GM23248 (cell line): ENCODE results near the gene ADCK2. TPM values are rescaled to one million over a fixed set of nuclear protein-coding genes. Genes with fewer than 3 reads are reported as not detected.

Experiments used
- DNase-seq: peaks from one replicate; pipeline ENCODE4 v3.0.0-alpha.2; 2015
- H2AFZ ChIP-seq: fragments of 200-600 bp; sonication (generic); 2 replicates; pipeline ENCODE4 v1.6.1; 2016; ENCODE audit warnings: antibody characterized with exemption
- H3F3A ChIP-seq: fragments of 200-600 bp; sonication (generic); 2 replicates; pipeline ENCODE4 v1.6.1; 2016; ENCODE audit warnings: mild to moderate bottlenecking, antibody characterized with exemption, mixed run types; ENCODE audit not compliant: insufficient read depth
- H3K27ac ChIP-seq: fragments of 200-600 bp; sonication (generic); 2 replicates; pipeline ENCODE4 v1.5.1; 2016; ENCODE audit warnings: mild to moderate bottlenecking
- H3K27me3 ChIP-seq: fragments of 200-600 bp; sonication (generic); replicated peaks from 2 replicates; pipeline ENCODE4 v1.6.1; 2016; ENCODE audit warnings: mild to moderate bottlenecking; ENCODE audit not compliant: insufficient read depth
- H3K36me3 ChIP-seq: fragments of 200-600 bp; sonication (generic); 2 replicates; pipeline ENCODE4 v1.6.1; 2016; ENCODE audit warnings: low read depth, mild to moderate bottlenecking
- H3K4me1 ChIP-seq: fragments of 200-600 bp; sonication (generic); 2 replicates; pipeline ENCODE4 v1.6.1; 2016; ENCODE audit warnings: mild to moderate bottlenecking; ENCODE audit not compliant: insufficient read depth
- H3K4me2 ChIP-seq: fragments of 200-600 bp; sonication (generic); one replicate; pipeline ENCODE4 v1.6.1; 2016; ENCODE audit warnings: mild to moderate bottlenecking; ENCODE audit not compliant: unreplicated experiment
- H3K4me3 ChIP-seq: fragments of 200-600 bp; sonication (generic); 2 replicates; pipeline ENCODE4 v1.5.1; 2016; ENCODE audit warnings: mild to moderate bottlenecking
- H3K79me2 ChIP-seq: fragments of 200-600 bp; sonication (generic); 2 replicates; pipeline ENCODE4 v1.6.1; 2016; ENCODE audit warnings: mild to moderate bottlenecking; ENCODE audit not compliant: insufficient read depth
- H3K9ac ChIP-seq: fragments of 200-600 bp; sonication (generic); 2 replicates; pipeline ENCODE4 v1.6.1; 2016; ENCODE audit warnings: mild to moderate bottlenecking
- H3K9me2 ChIP-seq: fragments of 200-600 bp; sonication (generic); 2 replicates; pipeline ENCODE4 v1.6.1; 2016; ENCODE audit warnings: mixed run types, mild to moderate bottlenecking, moderate library complexity; ENCODE audit not compliant: insufficient read depth
- H3K9me3 ChIP-seq: fragments of 200-600 bp; sonication (generic); one replicate; pipeline ENCODE4 v1.6.1; 2017; ENCODE audit warnings: low read depth
- H4K20me1 ChIP-seq: fragments of 200-600 bp; sonication (generic); 2 replicates; pipeline ENCODE4 v1.6.0; 2016; ENCODE audit not compliant: insufficient read depth
- EZH2 ChIP-seq: fragments of 200-600 bp; sonication (generic); IDR thresholded peaks from 2 replicates; pipeline ENCODE4 v1.6.1; 2018; ENCODE audit warnings: antibody characterized with exemption, mild to moderate bottlenecking; ENCODE audit not compliant: insufficient read depth, poor library complexity, severe bottlenecking
- EZH2phosphoT487 ChIP-seq: fragments of 200-600 bp; sonication (generic); IDR thresholded peaks from 2 replicates; pipeline ENCODE4 v1.6.1; 2018; ENCODE audit warnings: antibody characterized with exemption, moderate library complexity, mild to moderate bottlenecking, low read depth; ENCODE audit not compliant: insufficient read depth
- WGBS, 2 experiments: methylation state at CpG; one replicate each; pipeline ENCODE4 v1.1.6; 2015 to 2017; ENCODE audit warnings: low lambda C conversion rate in 2 of 2, low coverage in 1 of 2; ENCODE audit errors: missing lambda C conversion rate in 2 of 2; 5-methylcytosine and 5-hydroxymethylcytosine counted together
- in situ Hi-C: fragments of 300-500 bp; cut with MboI; formaldehyde crosslinking; loops from 2 replicates; pipeline ENCODE4 v1.15.0; 2020
- polyA plus RNA-seq: library from polyadenylated mRNA; unstranded; fragments of >200 nt; fragmentation: Nextera tagmentation; extraction: Ambion mirVana; gene quantifications from 2 replicates; pipeline ENCODE4 v1.2.1, GENCODE V29; 2016
- total RNA-seq: library from RNA; depleted of rRNA; stranded (reverse); fragments of >200 nt; shearing (Covaris generic); gene quantifications from 2 replicates; pipeline ENCODE4 v1.2.3, GENCODE V29; 2014

ADCK2 gene
- total and polyA plus RNA-seq, 2 experiments from 2014 or later, result 10.0 to 27.1 TPM

GRCh38 chr7:140677496-140677895, 4.8 kb downstream of the ADCK2 start:
- no peaks in the 10 kb centered on the region for H3K9me3 ChIP-seq
- TF ChIP-seq EZH2 (no peak), EZH2phosphoT487 (no peak)
- no peak overlapping the region for H2AFZ ChIP-seq
- peaks cover 12% of the 10 kb centered on the region; the same call in 1 of the 2 replicates for H3F3A ChIP-seq
- H3K4me2 ChIP-seq, result no peak overlapping the region
- in situ Hi-C loops, result no loop called here
- WGBS, 2 experiments, result 86 to 88% methylated on average over 3 of the region's 3 CpGs
- no peaks in the 10 kb centered on the region for H3K27me3 ChIP-seq
- no peaks in the 10 kb centered on the region for H4K20me1 ChIP-seq
- H3K4me1 ChIP-seq, result peaks cover 12% of the 10 kb centered on the region
- no peak overlapping the region for H3K27ac ChIP-seq
- H3K9ac ChIP-seq, result no peak overlapping the region
- H3K4me3 ChIP-seq, result no peak overlapping the region
- DNase-seq, result no peak
- H3K79me2 ChIP-seq, result no peaks in the 10 kb centered on the region
- no peaks in the 10 kb centered on the region for H3K9me2 ChIP-seq
- no peaks in the 10 kb centered on the region for H3K36me3 ChIP-seq

GRCh38 chr7:140678081-140678815, 5.5 kb downstream of the ADCK2 start:
- no peak for TF ChIP-seq EZH2
- H4K20me1 ChIP-seq, result no peaks in the 10 kb centered on the region
- 94 to 95% methylated on average over 20 of the region's 20 CpGs for WGBS, 2 experiments

GRCh38 chr7:140678816-140679130, 6.0 kb downstream of the ADCK2 start:
- Histone ChIP-seq H3K9ac (no peak overlapping the region), H3K79me2 (no peaks in the 10 kb centered on the region), H3K9me2 (no peaks in the 10 kb centered on the region), H3K27ac (no peak overlapping the region), H3K9me3 (no peaks in the 10 kb centered on the region), H3K4me3 (no peak overlapping the region), H3K36me3 (no peaks in the 10 kb centered on the region), H3F3A (peaks cover 12% of the 10 kb centered on the region; the same call in 1 of the 2 replicates), H3K4me1 (peaks cover 12% of the 10 kb centered on the region), H3K27me3 (no peaks in the 10 kb centered on the region), H2AFZ (no peak overlapping the region), H3K4me2 (no peak overlapping the region), H4K20me1 (no peaks in the 10 kb centered on the region)
- DNase-seq, result no peak
- WGBS, 2 experiments, result 91 to 92% methylated on average over 7 of the region's 7 CpGs
- in situ Hi-C loops, result no loop called here
- no peak for TF ChIP-seq EZH2phosphoT487
- TF ChIP-seq EZH2, result no peak

More at GRCh38 chr7:140678081-140678815, 5.5 kb downstream of the ADCK2 start:
- in situ Hi-C loops, result no loop called here
- Histone ChIP-seq H3K4me1 (peaks cover 12% of the 10 kb centered on the region), H3K4me2 (no peak overlapping the region), H3K27ac (no peak overlapping the region), H3K9me3 (no peaks in the 10 kb centered on the region), H3K36me3 (no peaks in the 10 kb centered on the region), H3K9me2 (no peaks in the 10 kb centered on the region), H3K4me3 (no peak overlapping the region), H3K9ac (no peak overlapping the region), H2AFZ (no peak overlapping the region), H3F3A (peaks cover 12% of the 10 kb centered on the region; the same call in 1 of the 2 replicates), H3K27me3 (no peaks in the 10 kb centered on the region), H3K79me2 (no peaks in the 10 kb centered on the region)
- no peak for DNase-seq

- H3K9me3 ChIP-seq, result no peaks in the 10 kb centered on the region
- no peaks in the 10 kb centered on the region for H4K20me1 ChIP-seq
- TF ChIP-seq EZH2, result no peak
- TF ChIP-seq EZH2phosphoT487, result no peak
- no peaks in the 10 kb centered on the region for H3K79me2 ChIP-seq
- no peak overlapping the region for H2AFZ ChIP-seq
- H3K27me3 ChIP-seq, result no peaks in the 10 kb centered on the region
- in situ Hi-C loops, result no loop called here
- no peak overlapping the region for H3K27ac ChIP-seq
- H3K4me2 ChIP-seq, result no peak overlapping the region
- no peak overlapping the region for H3K9ac ChIP-seq
- peaks cover 12% of the 10 kb centered on the region for H3K4me1 ChIP-seq
- WGBS, 2 experiments, result 92 to 93% methylated on average over 9 of the region's 9 CpGs
- no peak overlapping the region for H3K4me3 ChIP-seq
- no peak for DNase-seq
- H3K36me3 ChIP-seq, result no peaks in the 10 kb centered on the region
- peaks cover 9% of the 10 kb centered on the region; the same call in 1 of the 2 replicates for H3F3A ChIP-seq
- no peaks in the 10 kb centered on the region for H3K9me2 ChIP-seq
These were observed 6.4 kb downstream of the ADCK2 start for GRCh38 chr7:140679186-140679585.

- Histone ChIP-seq H3K27ac (no peak overlapping the region), H3K4me1 (no peaks in the 10 kb centered on the region), H3K4me2 (no peak overlapping the region), H2AFZ (no peak overlapping the region), H3K9ac (no peak overlapping the region), H3F3A (no peaks in the 10 kb centered on the region), H3K36me3 (no peaks in the 10 kb centered on the region), H3K79me2 (no peaks in the 10 kb centered on the region), H3K4me3 (no peak overlapping the region), H3K9me3 (no peaks in the 10 kb centered on the region), H3K27me3 (no peaks in the 10 kb centered on the region), H4K20me1 (no peaks in the 10 kb centered on the region), H3K9me2 (no peaks in the 10 kb centered on the region)
- 91 to 93% methylated on average over 7 of the region's 7 CpGs for WGBS, 2 experiments
- DNase-seq, result no peak
- in situ Hi-C loops, result no loop called here
- TF ChIP-seq EZH2phosphoT487 (no peak), EZH2 (no peak)
These were observed 8.1 kb downstream of the ADCK2 start for GRCh38 chr7:140680886-140681285.
